HG03520 (cell line): ENCODE data around the gene PNCK.
"Not testable (repeated sequence)": the region's sequence is repeated elsewhere in the genome, so short reads cannot be mapped to it uniquely, and the experiment has no call there.

Experiments used
- ATAC-seq: cut with Tn5 transposase; IDR thresholded peaks from one replicate; pipeline ENCODE4 v1.9.1; 2021; ENCODE audit warnings: mild to moderate bottlenecking, moderate library complexity; ENCODE audit not compliant: unreplicated experiment

Gene PNCK

DNA sequence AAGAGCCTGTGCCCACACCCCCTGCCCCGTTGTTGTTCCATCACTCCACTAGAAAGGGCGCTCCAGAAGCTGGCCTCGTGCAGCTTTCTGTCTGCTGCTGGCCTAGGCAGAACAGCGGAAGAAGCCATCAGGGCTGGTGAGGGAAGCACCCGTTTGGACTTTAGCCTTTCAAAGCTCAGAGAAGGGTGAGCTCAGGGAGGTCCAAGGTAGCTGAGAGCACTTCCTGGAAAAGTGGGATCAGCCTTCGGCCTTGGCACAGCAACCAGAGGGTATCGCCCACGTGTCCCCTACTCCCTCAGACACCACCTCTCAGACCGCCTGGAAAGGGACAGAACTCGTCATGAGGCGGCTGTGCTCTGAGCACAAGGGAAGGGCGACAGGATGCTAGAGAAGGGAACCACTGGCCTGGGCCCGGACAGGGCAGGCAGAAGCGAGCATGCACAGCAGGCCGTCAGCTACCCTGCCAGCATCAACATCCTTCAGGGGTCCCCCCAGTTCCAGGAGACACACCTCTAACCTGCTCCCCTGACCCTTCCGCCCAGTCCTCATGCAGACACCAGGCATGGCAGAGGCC lies 25.7 kb upstream of the PNCK start:
- not testable (repeated sequence) for ATAC-seq

DNA sequence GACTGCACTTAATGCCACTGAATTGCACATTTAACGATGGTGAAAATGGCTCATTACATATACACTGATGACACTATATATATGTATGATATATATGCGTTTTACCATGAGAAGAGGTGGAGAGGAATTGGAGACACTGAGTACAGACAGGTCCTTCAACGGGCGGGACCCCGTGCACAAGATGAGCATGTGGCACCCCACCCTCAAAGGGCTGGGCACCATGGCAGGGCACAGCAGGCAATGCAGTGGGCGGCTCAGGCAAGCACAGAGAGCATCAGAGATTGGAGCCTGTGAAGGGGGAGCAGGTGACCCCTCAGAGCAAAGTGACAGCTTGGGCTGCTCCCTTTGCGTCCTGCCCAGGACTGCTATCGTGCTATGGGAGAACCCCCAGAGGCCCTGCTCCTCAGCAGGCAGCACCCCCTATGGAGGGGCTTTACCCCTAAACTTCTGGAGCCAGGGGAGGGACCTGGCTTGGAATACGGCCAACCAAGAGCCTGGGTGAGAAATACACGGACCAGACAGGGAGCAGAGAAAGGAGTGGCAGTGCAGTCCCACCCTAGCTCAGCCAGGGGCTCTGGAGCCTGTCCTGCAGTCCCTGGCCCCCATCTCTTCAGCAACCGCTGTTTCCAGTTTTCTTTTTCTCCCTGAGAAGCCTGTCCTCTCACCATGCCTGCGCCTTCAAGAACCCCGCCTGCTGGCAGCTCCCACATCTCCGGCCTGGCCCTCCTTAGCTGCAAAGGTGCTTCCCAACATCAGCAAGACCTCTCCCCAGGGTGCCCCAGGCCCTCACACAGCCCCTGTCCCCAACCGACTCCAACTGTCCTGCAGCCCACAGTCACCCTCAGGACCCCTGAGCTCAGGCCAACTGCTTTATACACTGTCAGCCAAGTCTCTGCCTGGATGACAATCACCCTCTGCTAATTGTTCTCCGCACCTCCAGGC lies 24.6 kb upstream of the PNCK start:
- ATAC-seq, result no peak

DNA sequence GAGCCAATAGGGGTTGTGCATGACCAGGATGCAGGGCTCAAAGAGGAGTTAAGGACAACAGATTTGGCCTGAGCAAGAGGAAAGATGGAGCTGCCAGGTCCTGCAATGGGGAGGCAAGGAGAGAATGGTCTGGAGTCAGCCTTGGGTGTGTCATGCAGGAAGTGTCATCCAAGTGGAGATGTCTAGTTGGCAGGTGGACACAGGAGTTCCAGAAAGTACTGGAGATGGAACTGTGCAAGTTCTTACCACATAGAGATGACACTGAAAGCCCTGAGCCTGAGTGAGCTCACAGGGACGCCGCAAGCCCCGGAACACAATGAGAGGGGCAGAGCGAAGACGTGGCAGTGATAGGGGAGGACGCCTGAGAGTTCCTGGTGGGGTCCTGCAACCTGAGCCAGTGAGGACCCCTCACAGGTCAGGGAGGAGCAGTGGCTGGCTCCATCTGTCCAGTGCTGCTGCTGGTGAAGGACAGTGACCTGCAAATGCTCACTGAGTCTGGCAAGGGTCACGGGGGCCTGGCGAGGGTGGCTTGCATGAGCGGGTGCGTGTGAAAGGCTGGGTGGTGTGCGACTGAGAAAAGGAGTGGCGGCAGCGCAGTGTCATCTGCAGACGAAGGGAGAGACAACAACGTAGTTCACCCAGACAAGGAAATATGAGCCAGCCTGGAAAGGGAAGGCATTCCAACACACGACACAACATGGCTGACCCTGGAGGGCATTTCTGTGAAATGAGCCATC lies 23.5 kb upstream of the PNCK start:
- not testable (repeated sequence) for ATAC-seq

DNA sequence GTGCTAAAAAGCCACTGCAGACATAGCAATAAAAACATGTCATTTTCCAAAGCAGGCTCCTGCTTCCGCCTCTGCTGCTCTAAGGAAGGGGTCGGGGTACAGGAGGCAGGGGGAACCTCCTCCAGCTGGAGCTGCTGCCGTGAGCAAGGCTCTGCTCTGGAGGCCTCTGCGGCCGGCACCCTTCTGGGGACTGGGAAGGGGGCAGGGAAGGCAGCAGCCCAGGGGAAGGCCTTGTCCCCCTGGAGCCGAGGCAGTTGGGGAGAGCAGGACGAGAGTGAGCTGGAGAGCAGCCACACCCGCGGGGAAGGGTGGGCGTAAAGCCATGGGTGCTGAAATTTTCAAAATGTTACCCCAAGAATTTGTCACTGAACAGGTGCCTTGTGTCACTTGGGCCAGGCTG lies 22.9 kb upstream of the PNCK start:
- ATAC-seq, result not testable (repeated sequence)

DNA sequence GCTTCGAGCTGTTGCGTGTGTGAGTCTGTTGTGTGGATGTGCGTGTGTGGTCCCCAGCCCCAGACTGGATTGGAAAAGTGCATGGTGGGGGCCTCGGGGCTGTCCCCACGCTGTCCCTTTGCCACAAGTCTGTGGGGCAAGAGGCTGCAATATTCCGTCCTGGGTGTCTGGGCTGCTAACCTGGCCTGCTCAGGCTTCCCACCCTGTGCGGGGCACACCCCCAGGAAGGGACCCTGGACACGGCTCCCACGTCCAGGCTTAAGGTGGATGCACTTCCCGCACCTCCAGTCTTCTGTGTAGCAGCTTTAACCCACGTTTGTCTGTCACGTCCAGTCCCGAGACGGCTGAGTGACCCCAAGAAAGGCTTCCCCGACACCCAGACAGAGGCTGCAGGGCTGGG lies 22.5 kb upstream of the PNCK start:
- no peak for ATAC-seq

DNA sequence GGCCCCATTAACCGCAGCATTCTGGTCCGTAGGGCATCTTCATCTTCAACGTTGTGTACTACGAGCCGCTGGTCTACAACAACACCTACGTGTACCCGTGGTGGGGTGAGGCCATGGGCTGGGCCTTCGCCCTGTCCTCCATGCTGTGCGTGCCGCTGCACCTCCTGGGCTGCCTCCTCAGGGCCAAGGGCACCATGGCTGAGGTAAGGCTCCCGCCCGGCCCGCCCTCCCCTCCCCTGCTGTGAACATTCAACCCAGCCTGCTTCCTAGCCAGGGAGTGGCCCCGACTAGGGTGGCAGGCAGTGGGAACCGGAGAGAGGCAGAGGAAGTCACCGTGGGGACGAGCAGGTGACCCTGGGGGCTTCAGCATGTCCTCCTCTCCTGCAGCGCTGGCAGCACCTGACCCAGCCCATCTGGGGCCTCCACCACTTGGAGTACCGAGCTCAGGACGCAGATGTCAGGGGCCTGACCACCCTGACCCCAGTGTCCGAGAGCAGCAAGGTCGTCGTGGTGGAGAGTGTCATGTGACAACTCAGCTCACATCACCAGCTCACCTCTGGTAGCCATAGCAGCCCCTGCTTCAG lies 21.2 kb upstream of the PNCK start:
- no peak for ATAC-seq

DNA sequence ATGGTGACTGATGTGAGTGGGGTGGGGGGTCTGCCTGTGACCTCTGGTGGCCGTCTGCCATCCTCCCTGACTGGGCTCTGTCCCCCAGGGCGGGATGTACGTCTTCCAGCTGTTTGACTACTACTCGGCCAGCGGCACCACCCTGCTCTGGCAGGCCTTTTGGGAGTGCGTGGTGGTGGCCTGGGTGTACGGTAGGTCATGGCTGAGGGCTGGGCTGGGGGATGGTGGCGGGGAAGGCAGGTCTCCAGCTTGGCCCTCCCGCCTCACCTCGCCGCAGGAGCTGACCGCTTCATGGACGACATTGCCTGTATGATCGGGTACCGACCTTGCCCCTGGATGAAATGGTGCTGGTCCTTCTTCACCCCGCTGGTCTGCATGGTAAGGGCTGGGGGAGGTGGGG lies 20.6 kb upstream of the PNCK start:
- not testable (repeated sequence) for ATAC-seq

DNA sequence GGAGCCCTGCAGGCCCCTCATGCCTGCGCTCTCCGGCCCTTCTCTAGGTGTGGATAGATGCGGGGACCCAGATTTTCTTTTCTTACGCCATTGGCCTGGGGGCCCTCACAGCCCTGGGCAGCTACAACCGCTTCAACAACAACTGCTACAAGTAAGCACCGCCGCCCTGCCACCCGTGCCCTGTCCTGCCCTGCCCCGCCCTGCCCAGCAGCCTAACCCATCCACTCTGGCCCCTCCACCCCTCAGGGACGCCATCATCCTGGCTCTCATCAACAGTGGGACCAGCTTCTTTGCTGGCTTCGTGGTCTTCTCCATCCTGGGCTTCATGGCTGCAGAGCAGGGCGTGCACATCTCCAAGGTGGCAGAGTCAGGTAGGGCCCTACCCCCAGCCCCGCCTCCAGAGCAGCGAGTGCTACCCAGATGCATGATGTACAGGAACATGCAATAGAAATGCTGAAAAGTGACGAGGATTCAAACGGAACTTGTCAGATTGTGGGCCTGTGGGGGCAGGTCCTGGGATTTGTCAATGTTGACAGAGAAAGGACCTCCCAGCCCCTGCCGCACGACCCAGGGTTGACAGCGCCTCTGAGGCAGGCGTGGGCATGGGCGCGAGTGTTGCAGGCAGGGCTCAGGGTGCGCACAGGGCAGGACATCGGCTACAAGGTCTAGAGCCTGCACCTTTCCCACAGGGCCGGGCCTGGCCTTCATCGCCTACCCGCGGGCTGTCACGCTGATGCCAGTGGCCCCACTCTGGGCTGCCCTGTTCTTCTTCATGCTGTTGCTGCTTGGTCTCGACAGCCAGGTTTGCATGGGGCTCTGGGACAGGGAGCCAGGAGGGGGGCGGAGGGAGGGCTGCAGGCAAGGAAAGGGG lies 19.8 kb upstream of the PNCK start:
- no peak for ATAC-seq

DNA sequence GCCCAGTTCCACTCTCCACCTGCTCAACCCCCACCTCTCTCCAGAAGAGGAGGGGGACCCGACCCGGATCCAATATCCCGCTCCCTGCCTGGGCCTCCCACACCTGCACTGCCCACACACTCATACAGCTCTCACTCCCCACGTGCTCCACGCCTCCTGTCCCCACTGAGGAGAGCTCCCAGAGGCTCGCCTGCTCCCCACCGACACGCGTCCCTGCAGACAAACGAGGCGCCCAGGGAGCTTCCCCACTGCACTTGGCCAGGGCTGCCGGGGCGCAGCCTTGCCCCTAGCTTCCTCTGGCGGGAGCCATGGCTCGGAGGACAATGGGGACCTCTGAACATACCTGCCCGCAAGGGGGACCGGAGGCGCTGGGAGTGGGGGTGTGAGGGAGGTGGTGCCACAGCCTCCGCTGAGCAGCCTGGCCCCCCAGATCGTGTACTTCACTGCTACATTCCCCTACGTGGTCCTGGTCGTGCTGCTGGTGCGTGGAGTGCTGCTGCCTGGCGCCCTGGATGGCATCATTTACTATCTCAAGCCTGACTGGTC lies 19.1 kb upstream of the PNCK start:
- no peak for ATAC-seq

DNA sequence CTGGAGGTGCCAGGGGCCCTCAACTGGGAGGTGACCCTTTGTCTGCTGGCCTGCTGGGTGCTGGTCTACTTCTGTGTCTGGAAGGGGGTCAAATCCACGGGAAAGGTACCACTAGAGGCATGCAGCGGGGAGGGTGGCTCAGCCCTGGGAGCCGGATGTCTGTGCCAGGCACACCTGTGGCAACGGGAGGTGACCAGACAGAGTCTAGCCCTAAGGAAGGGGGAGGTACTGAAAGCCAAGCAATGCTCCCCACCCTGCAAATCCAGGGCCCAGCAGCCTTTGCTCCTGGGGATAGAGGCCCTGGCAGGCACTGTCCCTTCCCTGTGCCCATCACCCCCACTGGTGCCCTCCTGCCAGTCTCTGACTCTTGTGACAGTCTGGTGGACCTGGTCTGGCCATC lies 18.4 kb upstream of the PNCK start:
- no peak for ATAC-seq

DNA sequence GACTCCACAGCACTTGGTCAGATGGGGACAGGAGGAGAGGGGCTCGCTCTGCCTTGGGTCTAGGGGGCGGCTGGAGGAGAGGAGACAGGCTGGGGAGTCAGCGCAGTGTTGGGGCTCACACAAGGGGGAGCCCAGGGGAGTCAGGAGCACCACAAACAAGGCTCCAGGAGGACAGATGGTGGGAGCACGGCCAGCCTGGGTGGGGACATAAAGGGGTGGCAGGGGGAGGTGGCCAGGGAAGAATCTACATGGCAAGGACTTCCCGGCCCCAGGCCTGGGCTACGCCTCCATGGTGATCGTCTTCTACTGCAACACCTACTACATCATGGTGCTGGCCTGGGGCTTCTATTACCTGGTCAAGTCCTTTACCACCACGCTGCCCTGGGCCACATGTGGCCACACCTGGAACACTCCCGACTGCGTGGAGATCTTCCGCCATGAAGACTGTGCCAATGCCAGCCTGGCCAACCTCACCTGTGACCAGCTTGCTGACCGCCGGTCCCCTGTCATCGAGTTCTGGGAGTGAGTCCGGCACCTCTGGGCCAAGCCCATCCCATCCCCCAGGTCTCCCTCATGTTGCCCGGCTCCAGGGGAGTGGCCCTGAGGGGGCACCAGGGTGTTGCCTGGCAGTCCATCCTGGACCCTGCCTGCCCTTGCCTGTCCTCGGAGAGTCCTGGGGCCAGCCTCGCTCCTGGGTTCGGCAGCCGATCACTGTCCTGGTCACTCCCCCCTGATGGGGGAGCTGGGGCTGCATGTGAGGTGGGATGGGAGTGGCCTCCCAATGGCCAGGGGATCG lies 17.6 kb upstream of the PNCK start:
- ATAC-seq, result not testable (repeated sequence)

DNA sequence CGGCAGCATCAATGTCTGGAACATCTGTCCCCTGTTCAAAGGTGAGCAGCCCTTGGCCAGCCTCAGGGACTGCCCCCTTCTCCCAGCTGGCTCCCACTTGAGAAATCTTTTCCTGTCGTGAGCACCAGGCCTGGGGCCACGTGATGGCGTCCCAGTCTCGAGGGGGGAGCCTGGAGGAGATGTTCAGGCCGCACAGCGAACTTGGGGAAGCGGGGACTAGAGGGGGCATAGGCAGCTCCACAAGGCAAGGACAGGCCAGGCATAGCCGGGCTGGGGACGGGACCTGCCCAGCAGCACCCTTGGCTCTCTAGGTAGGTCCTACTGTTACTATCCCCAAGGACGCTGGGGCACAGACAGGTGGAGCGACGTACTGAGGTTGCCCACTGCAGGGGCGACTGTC lies 16.9 kb upstream of the PNCK start:
- ATAC-seq, result no peak

DNA sequence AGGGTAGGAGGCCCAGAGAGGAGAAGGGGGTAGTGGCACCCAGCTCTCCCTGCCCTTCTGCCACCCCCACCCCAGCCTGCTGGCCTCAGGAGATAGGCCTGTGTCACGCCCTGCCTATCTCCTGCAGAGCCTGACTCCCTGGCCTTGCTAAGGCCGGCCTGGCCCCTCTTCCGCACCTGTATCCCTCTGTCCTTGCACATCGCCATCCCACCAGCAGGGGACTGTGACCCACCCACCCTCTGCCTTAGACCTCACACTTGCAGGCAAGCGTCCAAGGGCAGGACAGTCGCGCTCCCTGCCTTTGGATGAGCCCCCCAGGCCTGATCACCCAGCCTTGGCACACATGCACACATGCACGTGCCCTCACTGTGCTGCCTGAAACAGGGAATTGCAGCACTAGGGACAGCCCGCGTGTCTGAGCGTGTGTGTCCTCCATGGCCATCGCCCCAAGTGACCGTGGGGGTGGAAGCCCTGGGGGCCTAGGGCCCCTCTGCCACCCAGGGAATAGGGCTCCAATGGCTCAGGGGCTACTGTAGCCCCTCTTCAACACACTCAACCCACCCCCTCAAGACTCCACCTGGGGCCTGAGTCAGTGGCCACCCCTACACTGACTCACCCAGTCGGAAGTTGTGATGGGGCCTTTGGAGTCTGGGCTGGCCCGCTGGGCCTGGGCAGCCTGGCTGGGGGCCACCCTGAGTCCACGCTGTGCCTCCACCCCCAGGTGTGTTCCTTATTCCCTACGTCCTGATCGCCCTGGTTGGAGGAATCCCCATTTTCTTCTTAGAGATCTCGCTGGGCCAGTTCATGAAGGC lies 16.2 kb upstream of the PNCK start:
- no peak for ATAC-seq

DNA sequence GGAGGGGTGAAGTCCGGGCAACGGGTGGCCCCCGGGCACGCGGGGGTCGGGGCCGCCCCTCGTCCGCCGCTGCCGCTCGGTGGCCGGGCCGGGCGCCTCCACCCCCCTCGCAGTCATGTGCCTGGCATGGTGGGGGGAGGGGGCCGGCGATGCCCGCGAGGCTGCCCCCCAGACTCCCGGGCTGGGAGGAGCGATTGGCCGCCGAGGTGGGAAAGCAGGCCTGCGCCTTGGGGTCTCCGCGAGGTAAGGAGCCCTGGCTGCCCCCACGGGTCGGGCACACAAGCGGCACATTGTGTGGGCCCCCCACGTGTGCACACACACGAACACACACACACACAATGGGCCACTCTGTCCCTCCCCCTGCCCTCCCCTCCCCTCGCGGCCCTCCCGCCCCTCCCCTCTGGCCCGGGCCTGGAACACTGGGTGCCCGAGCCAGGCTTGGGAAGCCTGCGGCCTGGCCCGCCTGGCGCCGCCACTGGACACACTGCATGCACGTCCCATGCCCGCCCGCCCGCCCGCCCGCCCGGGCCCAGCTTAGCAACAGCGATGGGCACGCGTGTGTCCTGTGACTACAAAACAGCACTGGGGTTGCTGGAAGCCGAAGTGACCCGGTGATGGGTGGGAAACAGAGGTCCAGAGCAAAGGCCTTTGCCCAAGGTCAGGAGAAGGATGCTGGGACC lies 15.4 kb upstream of the PNCK start:
- ATAC-seq, result no peak

DNA sequence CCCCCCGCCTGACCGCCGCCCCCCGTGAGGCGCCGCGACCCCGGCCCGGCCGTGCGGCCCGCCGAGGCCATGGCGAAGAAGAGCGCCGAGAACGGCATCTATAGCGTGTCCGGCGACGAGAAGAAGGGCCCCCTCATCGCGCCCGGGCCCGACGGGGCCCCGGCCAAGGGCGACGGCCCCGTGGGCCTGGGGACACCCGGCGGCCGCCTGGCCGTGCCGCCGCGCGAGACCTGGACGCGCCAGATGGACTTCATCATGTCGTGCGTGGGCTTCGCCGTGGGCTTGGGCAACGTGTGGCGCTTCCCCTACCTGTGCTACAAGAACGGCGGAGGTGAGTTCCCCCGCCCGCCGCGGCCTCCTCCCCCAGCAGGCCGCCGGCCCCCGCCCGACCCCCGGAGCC lies 14.9 kb upstream of the PNCK start:
- ATAC-seq, result no peak

DNA sequence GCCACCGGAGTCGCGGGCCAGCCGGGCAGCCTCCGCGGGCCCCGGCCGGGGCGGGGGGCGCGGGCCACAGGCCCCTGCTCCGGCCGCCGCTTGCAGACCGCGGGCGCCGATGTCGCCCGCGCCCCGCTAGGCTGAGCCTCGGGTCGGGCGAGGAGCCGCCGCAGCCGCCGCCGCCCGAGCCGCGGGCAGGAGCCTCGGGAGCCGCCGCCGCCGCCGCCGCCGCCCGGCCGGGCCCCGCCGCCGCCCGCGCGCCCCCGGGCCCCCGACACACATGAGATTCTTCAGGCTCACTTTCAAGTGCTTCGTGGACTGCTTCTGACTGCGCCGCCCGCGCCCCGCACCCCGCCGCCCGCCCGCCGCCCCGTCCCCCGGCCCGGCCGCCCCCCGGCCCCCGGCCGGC lies 14.5 kb upstream of the PNCK start:
- ATAC-seq, result no peak

DNA sequence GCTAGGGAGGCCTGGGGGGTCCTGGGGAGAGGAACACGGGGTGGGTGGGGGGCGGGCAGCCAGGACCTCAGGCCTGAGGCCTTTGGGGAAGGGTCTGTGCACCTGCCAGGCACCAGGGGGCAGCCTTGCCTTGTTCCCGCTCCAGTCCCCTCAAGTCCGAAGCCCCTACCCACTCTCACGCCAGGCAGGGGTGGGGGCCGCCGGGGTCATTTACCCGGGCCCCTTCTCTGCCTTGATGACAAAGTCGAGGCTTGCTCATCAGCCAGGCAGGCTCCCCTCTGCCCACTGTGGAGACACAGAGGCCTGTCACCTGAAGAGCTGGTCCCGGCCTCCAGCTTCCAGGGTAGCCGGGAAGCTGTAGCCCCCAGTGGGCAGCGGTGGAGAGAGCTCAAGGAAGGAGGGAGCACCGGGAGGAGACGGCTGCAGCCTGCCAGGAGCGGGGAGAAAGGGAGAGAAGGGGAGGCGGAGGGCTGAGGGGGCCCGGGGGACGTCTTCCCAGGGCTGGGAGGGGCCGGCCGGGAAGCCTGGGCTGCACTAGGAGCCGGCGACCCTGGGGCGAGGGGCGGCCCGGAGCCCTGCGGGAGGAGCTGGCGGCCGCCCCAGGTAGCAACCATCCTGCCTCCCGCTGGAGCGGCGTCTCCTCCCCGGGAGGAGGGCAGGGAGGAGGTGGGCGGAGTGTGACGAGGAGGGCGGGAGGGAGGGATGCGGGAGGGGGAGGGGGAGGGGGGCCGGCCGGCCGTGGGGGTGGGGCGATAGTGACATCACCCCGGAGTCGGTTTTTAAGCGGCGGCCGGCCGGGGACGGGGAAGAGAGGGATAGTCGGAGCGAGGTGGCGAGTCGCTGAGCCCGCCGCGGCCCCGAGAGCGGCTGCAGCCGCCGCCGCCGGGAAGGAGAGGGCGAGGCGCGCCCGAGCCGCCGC lies 13.8 kb upstream of the PNCK start, which contains the start of gene SLC6A8:
Gene SLC6A8 (plus strand): TSS at position 806 of the 919 bp plus-strand sequence. CDS start 649 bp downstream, outside the sequence.
- no peak for ATAC-seq
